Hepatocyte (in vitro differentiated cells): ENCODE results near the gene MCF2L2. TPM values are rescaled to one million over a fixed set of nuclear protein-coding genes. Genes with fewer than 3 reads are reported as not detected.

Source experiments
- DNase-seq: peaks from one replicate; pipeline ENCODE4 v3.0.0-alpha.2; 2016; ENCODE audit warnings: low spot score
- H2AFZ ChIP-seq: fragments of 200-600 bp; sonication (generic); 2 replicates; pipeline ENCODE4 v1.6.0; 2016; ENCODE audit warnings: antibody characterized with exemption, mild to moderate bottlenecking
- H3K27ac ChIP-seq: fragments of 200-600 bp; sonication (generic); 2 replicates; pipeline ENCODE4 v1.5.1; 2016; ENCODE audit warnings: mild to moderate bottlenecking
- H3K27me3 ChIP-seq: fragments of 200-600 bp; sonication (generic); 2 replicates; pipeline ENCODE4 v1.6.1; 2016
- H3K36me3 ChIP-seq: fragments of 200-600 bp; sonication (generic); replicated peaks from 2 replicates; pipeline ENCODE4 v1.5.1; 2016; ENCODE audit warnings: low read depth; ENCODE audit not compliant: insufficient read depth
- H3K4me1 ChIP-seq: fragments of 200-600 bp; sonication (generic); 2 replicates; pipeline ENCODE4 v1.5.1; 2016; ENCODE audit warnings: mild to moderate bottlenecking, moderate library complexity; ENCODE audit not compliant: insufficient read depth
- H3K4me2 ChIP-seq: fragments of 200-600 bp; sonication (generic); 2 replicates; pipeline ENCODE4 v1.6.0; 2016
- H3K4me3 ChIP-seq: fragments of 200-600 bp; sonication (generic); 2 replicates; pipeline ENCODE4 v1.5.1; 2016; ENCODE audit warnings: mild to moderate bottlenecking
- H3K79me2 ChIP-seq: fragments of 200-600 bp; sonication (generic); 2 replicates; pipeline ENCODE4 v1.6.0; 2017; ENCODE audit warnings: mild to moderate bottlenecking
- H3K9me2 ChIP-seq: fragments of 200-600 bp; sonication (generic); replicated peaks from 2 replicates; pipeline ENCODE4 v1.6.0; 2017; ENCODE audit warnings: mild to moderate bottlenecking; ENCODE audit not compliant: insufficient read depth
- H3K9me3 ChIP-seq: fragments of 200-600 bp; sonication (generic); 2 replicates; pipeline ENCODE4 v1.5.1; 2016; ENCODE audit warnings: low read depth, mild to moderate bottlenecking
- H4K20me1 ChIP-seq: fragments of 200-600 bp; sonication (generic); 2 replicates; pipeline ENCODE4 v1.6.0; 2016; ENCODE audit warnings: mild to moderate bottlenecking; ENCODE audit not compliant: insufficient read depth, poor library complexity, severe bottlenecking
- CTCF ChIP-seq: fragments of 200-600 bp; sonication (generic); IDR thresholded peaks from 2 replicates; pipeline ENCODE4 v1.5.1; 2016; ENCODE audit warnings: antibody characterized with exemption, mild to moderate bottlenecking; ENCODE audit not compliant: poor library complexity
- EZH2 ChIP-seq: fragments of 200-600 bp; sonication (generic); IDR thresholded peaks from 2 replicates; pipeline ENCODE4 v1.6.1; 2016; ENCODE audit warnings: antibody characterized with exemption, mild to moderate bottlenecking, borderline replicate concordance
- EZH2phosphoT487 ChIP-seq: fragments of 200-600 bp; sonication (generic); IDR thresholded peaks from one replicate; pipeline ENCODE4 v1.6.1; 2018; ENCODE audit warnings: antibody characterized with exemption, mild to moderate bottlenecking, low read depth, moderate library complexity; ENCODE audit not compliant: unreplicated experiment, severe bottlenecking
- WGBS: methylation state at CpG from one replicate; pipeline ENCODE4 v1.1.6; 2016; ENCODE audit warnings: low lambda C conversion rate; ENCODE audit errors: missing lambda C conversion rate; 5-methylcytosine and 5-hydroxymethylcytosine counted together
- polyA plus RNA-seq: library from polyadenylated mRNA; unstranded; fragments of >200 nt; fragmentation: Nextera tagmentation; extraction: Ambion mirVana; gene quantifications from 2 replicates; pipeline ENCODE4 v1.2.1, GENCODE V29; 2016
- total RNA-seq: library from RNA; depleted of rRNA; stranded (reverse); fragments of >200 nt; gene quantifications from 2 replicates; pipeline ENCODE4 v1.2.3, GENCODE V29; 2014

Gene MCF2L2
- total and polyA plus RNA-seq, 2 experiments from 2014 or later = 0.17 to 0.63 TPM

GRCh38 chr3:183156266-183156665 lies 272.2 kb downstream of the MCF2L2 start:
- no peaks in the 10 kb centered on the region for H3K9me2 ChIP-seq
- H3K79me2 ChIP-seq = no peaks in the 10 kb centered on the region
- no peaks in the 10 kb centered on the region for H3K36me3 ChIP-seq
- 88% methylated on average over 5 of the region's 5 CpGs for WGBS
- TF ChIP-seq CTCF (no peak), EZH2 (no peak), EZH2phosphoT487 (no peak)
- no peak overlapping the region for H2AFZ ChIP-seq
- H3K4me1 ChIP-seq = no peaks in the 10 kb centered on the region
- no peak overlapping the region for H3K4me2 ChIP-seq
- H3K4me3 ChIP-seq = no peak overlapping the region
- DNase-seq = no peak
- no peaks in the 10 kb centered on the region for H4K20me1 ChIP-seq
- H3K27ac ChIP-seq = no peak overlapping the region
- no peaks in the 10 kb centered on the region for H3K27me3 ChIP-seq
- H3K9me3 ChIP-seq = no peaks in the 10 kb centered on the region

GRCh38 chr3:183155499-183155898 lies 272.9 kb downstream of the MCF2L2 start:
- H3K4me3 ChIP-seq = no peak overlapping the region

GRCh38 chr3:183153210-183153950 lies 275.0 kb downstream of the MCF2L2 start:
- H3K79me2 ChIP-seq = no peaks in the 10 kb centered on the region
- H4K20me1 ChIP-seq = no peaks in the 10 kb centered on the region
- H2AFZ ChIP-seq = no peak overlapping the region
- no peaks in the 10 kb centered on the region for H3K9me3 ChIP-seq
- H3K4me1 ChIP-seq = no peaks in the 10 kb centered on the region
- no peak overlapping the region for H3K4me3 ChIP-seq
- H3K4me2 ChIP-seq = no peak overlapping the region
- no peak for DNase-seq
- WGBS = 85% methylated on average over 14 of the region's 14 CpGs
- no peaks in the 10 kb centered on the region for H3K9me2 ChIP-seq
- no peak overlapping the region for H3K27ac ChIP-seq
- H3K36me3 ChIP-seq = no peaks in the 10 kb centered on the region
- TF ChIP-seq EZH2phosphoT487 (no peak), CTCF (no peak), EZH2 (no peak)
- no peaks in the 10 kb centered on the region for H3K27me3 ChIP-seq

More at GRCh38 chr3:183155499-183155898, 272.9 kb downstream of the MCF2L2 start:
- Histone ChIP-seq H4K20me1 (no peaks in the 10 kb centered on the region), H2AFZ (no peak overlapping the region), H3K27me3 (no peaks in the 10 kb centered on the region), H3K4me2 (no peak overlapping the region), H3K9me3 (no peaks in the 10 kb centered on the region), H3K79me2 (no peaks in the 10 kb centered on the region), H3K9me2 (no peaks in the 10 kb centered on the region), H3K4me1 (no peaks in the 10 kb centered on the region), H3K36me3 (no peaks in the 10 kb centered on the region), H3K27ac (no peak overlapping the region)
- TF ChIP-seq CTCF = no peak
- DNase-seq = no peak
- 89% methylated on average over 4 of the region's 4 CpGs for WGBS
